Mesendoderm (in vitro differentiated cells): Measurements from ENCODE around the gene NKX1-2.

Experiments
- DNase-seq: peaks from one replicate; pipeline ENCODE4 v3.0.0; 2013
- H2AK5ac ChIP-seq: 2 replicates; pipeline ENCODE4 v1.6.1; 2013; ENCODE audit warnings: low read length, inconsistent platforms
- H2BK120ac ChIP-seq: 2 replicates; pipeline ENCODE4 v1.6.1; 2013; ENCODE audit warnings: low read depth, mild to moderate bottlenecking, low read length, moderate library complexity, mixed read lengths
- H2BK15ac ChIP-seq: replicated peaks from 2 replicates; pipeline ENCODE4 v1.6.1; 2013; ENCODE audit warnings: low read depth, mild to moderate bottlenecking, moderate library complexity
- H2BK5ac ChIP-seq: 2 replicates; pipeline ENCODE4 v1.6.1; 2013; ENCODE audit warnings: low read length, inconsistent platforms
- H3K18ac ChIP-seq: 2 replicates; pipeline ENCODE4 v1.6.1; 2013; ENCODE audit warnings: mild to moderate bottlenecking, low read length, mixed read lengths
- H3K23ac ChIP-seq: one replicate; pipeline ENCODE4 v1.6.1; 2013; ENCODE audit warnings: low read length
- H3K27ac ChIP-seq: 2 replicates; pipeline ENCODE4 v1.5.1; 2013; ENCODE audit warnings: low read depth, mild to moderate bottlenecking, inconsistent platforms, low read length, moderate library complexity
- H3K27me3 ChIP-seq: 2 replicates; pipeline ENCODE4 v1.6.1; 2013; ENCODE audit warnings: low read length, control low read depth, mild to moderate bottlenecking, inconsistent platforms; ENCODE audit not compliant: insufficient read depth, poor library complexity
- H3K36me3 ChIP-seq: 2 replicates; pipeline ENCODE4 v1.6.1; 2013; ENCODE audit warnings: low read length, inconsistent platforms; ENCODE audit not compliant: control insufficient read depth, insufficient read depth
- H3K4ac ChIP-seq: one replicate; pipeline ENCODE4 v1.6.1; 2013; ENCODE audit warnings: low read depth, mild to moderate bottlenecking, low read length, moderate library complexity
- H3K4me1 ChIP-seq: 2 replicates; pipeline ENCODE4 v1.6.1; 2013; ENCODE audit warnings: low read depth, low read length, inconsistent platforms; ENCODE audit not compliant: control insufficient read depth
- H3K4me2 ChIP-seq: 2 replicates; pipeline ENCODE4 v1.6.1; 2013; ENCODE audit warnings: low read length
- H3K4me3 ChIP-seq: 2 replicates; pipeline ENCODE4 v1.5.1; 2013; ENCODE audit warnings: mild to moderate bottlenecking, low read length
- H3K56ac ChIP-seq: one replicate; pipeline ENCODE4 v1.6.1; 2013; ENCODE audit warnings: low read length
- H3K79me1 ChIP-seq: 2 replicates; pipeline ENCODE4 v1.6.1; 2013; ENCODE audit warnings: low read length, inconsistent platforms
- H3K79me2 ChIP-seq: 2 replicates; pipeline ENCODE4 v1.6.1; 2013; ENCODE audit warnings: mild to moderate bottlenecking, low read length; ENCODE audit not compliant: control insufficient read depth, insufficient read depth
- H3K9ac ChIP-seq: 2 replicates; pipeline ENCODE4 v1.6.1; 2013; ENCODE audit warnings: low read length, inconsistent platforms
- H4K5ac ChIP-seq: one replicate; pipeline ENCODE4 v1.6.1; 2013; ENCODE audit warnings: low read length
- H4K8ac ChIP-seq: one replicate; pipeline ENCODE4 v1.6.1; 2013; ENCODE audit warnings: low read depth, mild to moderate bottlenecking, control low read depth, low read length, moderate library complexity
- WGBS: extraction: QIAGEN DNeasy Blood & Tissue Kit; methylation state at CpG from one replicate; pipeline ENCODE4 v1.1.7; 2013; ENCODE audit warnings: low lambda C conversion rate, missing lambda C conversion rate; ENCODE audit not compliant: insufficient coverage; ENCODE audit errors: extremely low coverage; 5-methylcytosine and 5-hydroxymethylcytosine counted together

NKX1-2 gene

DNA sequence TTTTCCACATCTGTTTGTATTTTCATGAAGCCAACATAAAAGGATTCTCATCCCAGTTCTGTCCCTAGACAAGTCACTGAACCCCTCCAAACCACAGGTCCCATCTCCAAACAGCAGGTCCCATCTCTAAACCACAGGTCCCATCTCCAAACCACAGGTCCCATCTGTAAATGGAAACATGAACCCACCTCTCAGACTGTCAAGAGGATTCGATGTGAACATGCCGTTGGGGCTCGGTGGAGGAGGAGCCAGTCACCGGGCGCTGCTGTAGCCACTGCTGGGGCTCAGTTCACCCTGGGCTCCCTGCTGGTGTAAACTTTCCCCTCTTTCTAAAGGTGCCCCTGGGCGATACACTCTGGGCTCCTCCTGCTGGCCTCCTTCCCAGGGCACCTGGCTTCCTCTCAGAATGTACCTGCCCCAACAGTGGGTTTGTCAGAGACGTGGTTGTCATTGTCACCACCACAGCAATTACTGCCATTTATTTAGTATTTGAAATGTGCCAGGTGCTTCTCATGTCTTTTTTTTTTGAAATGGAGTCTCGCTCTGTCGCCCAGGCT lies 24.8 kb upstream of the NKX1-2 start:
- Histone ChIP-seq H3K27ac (no peak overlapping the region), H4K5ac (no peak overlapping the region), H3K79me1 (no peaks in the 10 kb centered on the region), H2BK5ac (no peak overlapping the region), H3K56ac (no peak overlapping the region), H3K4ac (no peak overlapping the region), H3K79me2 (no peaks in the 10 kb centered on the region), H2BK15ac (no peak overlapping the region), H2BK120ac (no peak overlapping the region), H3K4me3 (no peak overlapping the region), H2AK5ac (no peak overlapping the region), H3K18ac (no peak overlapping the region), H3K9ac (no peak overlapping the region), H4K8ac (no peak overlapping the region), H3K23ac (no peak overlapping the region), H3K4me1 (no peaks in the 10 kb centered on the region), H3K27me3 (no peaks in the 10 kb centered on the region), H3K4me2 (no peak overlapping the region), H3K36me3 (no peaks in the 10 kb centered on the region)
- no CpG with 5 or more reads among the region's 9 CpGs for WGBS
- DNase-seq, result no peak

DNA sequence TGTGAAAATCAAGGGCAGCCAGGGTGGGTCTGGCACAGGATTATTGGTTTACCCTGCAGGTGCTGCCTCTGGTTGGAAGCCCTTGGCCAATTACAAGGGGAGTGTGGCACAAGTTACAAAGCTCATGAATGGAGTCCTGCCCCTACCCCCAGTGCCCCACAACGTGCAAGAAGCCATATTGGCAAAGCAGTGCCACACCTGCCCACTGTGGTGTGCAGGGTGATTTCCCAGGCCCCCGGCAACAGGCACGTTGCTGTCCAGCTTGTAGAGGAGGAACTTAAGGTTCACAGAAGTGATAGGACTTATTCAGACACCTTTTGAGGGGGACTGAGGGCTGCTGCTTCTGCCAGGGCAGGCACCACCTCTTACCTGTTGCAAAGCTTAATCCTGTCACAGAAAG lies 23.2 kb upstream of the NKX1-2 start:
- WGBS, result no CpG with 5 or more reads among the region's 3 CpGs
- no peaks in the 10 kb centered on the region for H3K36me3 ChIP-seq
- H4K5ac ChIP-seq, result no peak overlapping the region

GRCh38 chr10:124472071-124472470 lies 22.2 kb upstream of the NKX1-2 start:
- Histone ChIP-seq H4K8ac (no peak overlapping the region), H3K9ac (no peak overlapping the region), H2BK5ac (no peak overlapping the region), H4K5ac (no peak overlapping the region), H3K36me3 (no peaks in the 10 kb centered on the region), H3K27me3 (no peaks in the 10 kb centered on the region), H3K23ac (no peak overlapping the region), H2BK15ac (no peak overlapping the region), H2AK5ac (no peak overlapping the region), H2BK120ac (no peak overlapping the region), H3K79me2 (no peaks in the 10 kb centered on the region), H3K4me3 (no peak overlapping the region), H3K56ac (no peak overlapping the region), H3K27ac (no peak overlapping the region), H3K79me1 (no peaks in the 10 kb centered on the region), H3K4me1 (no peaks in the 10 kb centered on the region), H3K18ac (no peak overlapping the region), H3K4ac (no peak overlapping the region), H3K4me2 (no peak overlapping the region)
- DNase-seq, result no peak
- no CpG with 5 or more reads among the region's 6 CpGs for WGBS

More for the DNA sequence above, 23.2 kb upstream of the NKX1-2 start:
- Histone ChIP-seq H3K4me2 (no peak overlapping the region), H2BK120ac (no peak overlapping the region), H3K56ac (no peak overlapping the region), H3K79me1 (no peaks in the 10 kb centered on the region), H4K8ac (no peak overlapping the region), H3K4ac (no peak overlapping the region), H3K18ac (no peak overlapping the region), H3K27me3 (no peaks in the 10 kb centered on the region), H2AK5ac (no peak overlapping the region), H3K23ac (no peak overlapping the region), H3K27ac (no peak overlapping the region), H3K4me1 (no peaks in the 10 kb centered on the region), H2BK15ac (no peak overlapping the region), H2BK5ac (no peak overlapping the region), H3K79me2 (no peaks in the 10 kb centered on the region), H3K9ac (no peak overlapping the region), H3K4me3 (no peak overlapping the region)
- no peak for DNase-seq

DNA sequence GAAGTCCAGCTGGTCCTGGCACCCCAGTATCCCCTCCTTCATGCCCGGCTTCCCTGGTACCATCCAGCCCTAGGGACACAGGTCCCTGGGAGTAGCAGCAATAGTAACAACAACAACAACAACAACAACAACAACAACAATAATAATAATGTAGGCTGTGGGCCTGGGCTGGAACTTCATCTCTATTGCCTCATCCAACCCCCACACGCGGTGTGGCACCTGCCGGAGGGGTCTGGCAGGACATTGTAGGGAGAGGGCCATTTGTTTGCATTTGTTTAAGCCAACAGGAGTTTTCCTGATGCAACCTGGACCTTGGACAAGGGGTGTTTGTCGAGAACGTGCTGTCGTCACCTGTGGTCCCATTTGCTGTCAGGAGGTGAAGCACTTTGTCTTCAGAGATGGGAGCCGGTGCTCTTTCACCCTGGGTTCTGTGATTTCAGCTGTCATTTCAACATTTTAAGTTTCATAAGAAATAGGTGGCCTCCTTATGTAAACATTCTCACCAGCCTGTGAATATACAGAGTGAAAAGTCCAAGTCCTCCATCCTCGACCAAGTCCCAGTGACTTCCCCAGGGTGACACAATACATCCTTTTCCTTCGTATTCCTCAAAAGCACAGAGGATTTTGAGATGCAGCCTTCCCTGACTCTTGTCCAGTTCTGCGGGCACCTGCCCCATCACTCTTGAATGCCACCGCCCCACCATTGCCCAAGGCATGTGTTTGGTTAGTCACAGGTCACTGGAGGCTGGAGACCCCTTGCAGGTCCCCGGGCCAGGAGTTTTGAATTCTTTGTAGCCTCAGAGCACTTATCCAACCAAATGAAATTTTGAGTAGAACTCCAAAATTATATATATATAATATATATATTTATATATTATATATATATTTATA lies 21.0 kb upstream of the NKX1-2 start:
- H3K4me3 ChIP-seq, result no peak overlapping the region
- no peak overlapping the region for H3K4ac ChIP-seq
- H4K8ac ChIP-seq, result no peak overlapping the region
- no peak overlapping the region for H2BK15ac ChIP-seq
- H3K4me2 ChIP-seq, result no peak overlapping the region
- no CpG with 5 or more reads among the region's 13 CpGs for WGBS
- no peaks in the 10 kb centered on the region for H3K36me3 ChIP-seq
- H3K27me3 ChIP-seq, result no peaks in the 10 kb centered on the region
- H2AK5ac ChIP-seq, result no peak overlapping the region
- H3K56ac ChIP-seq, result peak overlapping the region; percentile 37
- H3K9ac ChIP-seq, result no peak overlapping the region
- no peak for DNase-seq
- no peak overlapping the region for H4K5ac ChIP-seq
- no peaks in the 10 kb centered on the region for H3K79me2 ChIP-seq
- no peaks in the 10 kb centered on the region for H3K4me1 ChIP-seq
- H2BK5ac ChIP-seq, result no peak overlapping the region
- H3K27ac ChIP-seq, result no peak overlapping the region
- no peaks in the 10 kb centered on the region for H3K79me1 ChIP-seq
- H3K18ac ChIP-seq, result no peak overlapping the region
- no peak overlapping the region for H2BK120ac ChIP-seq
- H3K23ac ChIP-seq, result no peak overlapping the region

- Histone ChIP-seq H3K27ac (no peak overlapping the region), H3K18ac (no peak overlapping the region), H3K4me1 (peaks cover under 1% of the 10 kb centered on the region), H3K79me2 (no peaks in the 10 kb centered on the region), H3K4ac (no peak overlapping the region), H3K79me1 (no peaks in the 10 kb centered on the region), H2AK5ac (no peak overlapping the region), H3K56ac (peak overlapping the region; percentile 37), H3K36me3 (no peaks in the 10 kb centered on the region), H2BK120ac (no peak overlapping the region), H3K23ac (no peak overlapping the region), H3K4me2 (no peak overlapping the region), H2BK5ac (no peak overlapping the region), H3K4me3 (no peak overlapping the region), H3K9ac (no peak overlapping the region), H3K27me3 (no peaks in the 10 kb centered on the region), H2BK15ac (no peak overlapping the region), H4K5ac (no peak overlapping the region), H4K8ac (no peak overlapping the region)
- DNase-seq, result no peak
- WGBS, result no CpG with 5 or more reads among the region's 20 CpGs
Measured at GRCh38 chr10:124469956-124470484, 20.2 kb upstream of the NKX1-2 start.
